Stimulated activated CD4-positive, alpha-beta T cell treated with anti-CD3 and anti-CD28 coated beads, TNF-alpha, amount 100 ng/mL, for 1 hour (primary cell): ENCODE data around the gene RPL29.
A peak's percentile ranks its signal among the peaks of the same experiment; 100 is the strongest.
"Not testable (repeated sequence)": the region's sequence is repeated elsewhere in the genome, so short reads cannot be mapped to it uniquely, and the experiment has no call there.

Source experiments
- DNase-seq, 3 donors: peaks; one replicate each; pipeline ENCODE4 v3.0.0-alpha.2; 2020; ENCODE audit warnings: low read depth in 3 of 3, low spot score in 1 of 3

RPL29 gene

DNA sequence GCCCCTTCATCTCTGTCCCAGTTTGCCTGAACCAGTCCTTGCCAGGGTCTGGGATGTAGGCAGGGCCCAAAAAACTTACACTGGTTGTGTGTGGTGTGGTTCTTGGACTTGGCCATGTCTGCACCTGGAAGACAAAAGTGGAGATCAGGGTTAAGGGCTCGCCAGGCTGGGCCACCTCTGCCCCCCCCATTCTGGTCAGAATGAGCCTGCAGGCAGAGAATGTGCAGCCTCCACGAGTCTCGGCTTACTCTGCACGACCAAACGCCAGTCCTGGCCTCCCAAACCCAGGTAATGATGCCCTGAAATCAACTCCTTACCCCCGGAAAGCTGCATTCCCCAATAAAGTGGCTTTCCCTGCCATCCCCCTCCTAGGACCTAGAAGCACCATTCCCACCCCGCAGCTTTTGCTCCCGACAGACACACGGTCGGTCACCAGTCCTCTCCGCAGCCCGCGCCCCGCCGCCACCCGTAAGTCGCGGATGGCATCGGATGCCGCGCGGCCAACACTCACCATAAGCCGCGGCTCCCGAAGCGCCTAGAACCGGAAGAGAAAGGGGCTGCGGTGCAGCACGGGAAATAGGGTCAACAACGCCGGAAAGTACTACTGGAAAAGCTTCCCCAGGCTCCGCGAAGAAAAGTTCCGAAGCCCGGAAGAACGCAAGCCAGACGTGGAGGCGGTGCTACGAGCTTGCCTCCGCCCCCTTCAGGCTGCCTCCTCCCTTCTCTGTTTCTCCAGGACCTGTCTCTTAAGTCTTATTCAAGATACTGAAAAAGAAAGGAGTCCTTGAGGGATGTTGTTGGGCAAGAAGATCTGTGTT is at the start of gene RPL29:
RPL29 (minus strand) TSS at position 550 of the 818 bp plus-strand sequence; CDS start at position 116, 434 bp downstream.
- peak; percentile 79 to 84 (median 83) for DNase-seq

DNA sequence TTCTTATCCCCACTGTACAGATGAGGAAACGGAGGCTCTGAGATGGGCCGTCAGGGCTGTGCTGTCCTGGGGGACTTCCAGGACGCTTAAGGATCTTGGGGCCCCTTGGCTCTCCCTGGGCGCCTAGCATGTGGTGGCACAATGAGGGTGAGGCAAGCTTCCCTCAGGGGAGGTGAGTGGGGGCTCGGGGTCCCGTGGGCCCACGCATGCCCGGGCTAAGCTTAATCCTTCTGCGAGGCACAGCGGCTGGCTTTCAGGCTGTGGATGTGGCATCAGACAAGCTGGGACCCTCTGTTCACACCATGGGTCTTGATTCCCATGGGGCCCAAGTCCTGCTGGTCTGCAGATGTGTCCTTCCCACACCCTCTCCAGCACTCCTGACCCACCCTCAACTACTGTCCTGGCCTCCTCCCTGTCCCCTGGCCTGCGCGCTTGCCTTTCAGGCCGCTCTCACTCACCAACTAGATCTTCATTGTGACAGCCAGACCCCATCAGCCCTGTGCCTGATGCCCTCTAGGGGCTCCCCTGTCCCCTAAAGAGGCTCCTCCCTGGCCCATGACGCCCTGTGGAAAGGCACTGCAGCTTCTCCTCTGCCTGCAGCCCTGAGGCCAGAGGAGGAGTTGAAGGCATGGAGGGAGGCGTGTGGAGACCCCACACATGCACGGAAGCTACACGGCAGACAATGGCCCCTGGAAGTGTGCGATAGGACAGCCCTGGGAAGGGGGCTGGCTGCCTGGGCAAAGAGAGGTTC is 49.3 kb upstream of the RPL29 start:
- DNase-seq: no peak

DNA sequence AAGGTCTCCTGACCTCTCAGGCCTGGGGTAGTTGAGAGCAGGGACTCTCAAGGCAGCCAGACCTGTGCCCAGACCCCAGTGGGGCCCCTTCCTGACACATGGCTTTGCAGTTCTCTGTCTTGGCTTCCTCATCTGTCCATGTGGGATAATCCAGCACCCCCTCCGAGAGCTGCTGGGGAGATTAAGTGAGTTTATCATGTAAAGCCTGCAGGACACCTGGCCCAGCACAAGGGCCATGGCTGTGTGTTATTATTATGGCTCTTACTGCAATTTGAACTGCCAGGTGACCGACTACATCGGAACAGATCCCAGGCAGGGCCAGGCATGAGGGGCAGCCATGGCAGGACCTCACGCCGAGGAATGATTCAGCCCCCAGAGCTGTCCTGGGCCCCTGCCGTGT is 48.1 kb upstream of the RPL29 start:
- DNase-seq: no peak

DNA sequence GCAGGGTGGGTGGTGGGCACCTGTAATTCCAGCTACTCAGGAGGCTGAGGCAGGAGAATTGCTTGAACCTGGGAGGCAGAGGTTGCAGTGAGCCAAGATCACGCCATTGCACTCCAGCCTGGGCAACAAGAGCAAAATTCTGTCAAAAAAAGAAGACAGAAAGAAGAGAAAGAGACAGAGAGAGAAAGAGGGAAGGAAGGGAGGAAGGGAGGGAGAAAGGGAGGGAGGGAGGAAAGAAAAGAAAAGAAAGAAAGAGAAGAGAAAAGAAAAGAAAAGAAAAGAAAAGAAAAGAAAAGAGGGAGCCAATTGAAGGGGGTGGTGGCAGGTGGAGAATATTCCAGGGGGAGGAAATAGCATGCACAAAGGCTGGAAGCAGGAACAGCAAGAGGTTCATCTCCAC is 47.3 kb upstream of the RPL29 start:
- DNase-seq: not testable (repeated sequence)

DNA sequence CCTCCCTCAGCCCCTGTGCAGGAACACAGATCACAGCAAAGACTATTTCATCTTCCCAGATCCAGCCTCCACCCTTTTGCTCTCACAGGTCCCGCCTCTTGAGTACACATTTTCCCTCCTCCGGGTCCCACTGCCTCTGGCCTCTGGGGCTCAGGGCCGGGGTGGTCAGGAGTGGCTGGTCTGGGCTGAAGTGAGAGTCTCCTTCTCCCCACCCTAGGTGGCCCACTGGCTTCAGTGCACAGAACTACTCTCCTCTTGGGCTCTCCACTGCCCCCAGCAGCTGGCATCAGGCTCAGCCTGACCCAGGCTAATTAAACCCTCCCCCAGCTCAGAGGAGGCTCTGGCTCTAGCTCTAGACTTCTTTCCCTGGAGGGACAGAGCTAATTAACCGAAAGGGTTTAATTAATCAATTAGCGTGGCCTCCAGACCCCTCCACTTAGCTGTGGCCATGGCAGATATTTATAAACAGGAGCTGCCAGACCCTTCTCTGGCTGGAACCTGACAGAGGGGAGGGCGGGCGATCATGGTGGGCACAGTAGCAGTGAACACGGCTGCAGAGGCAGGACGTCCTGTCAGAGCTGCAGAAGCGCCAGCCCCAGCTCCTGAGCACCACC is 45.5 kb upstream of the RPL29 start:
- DNase-seq: no peak

DNA sequence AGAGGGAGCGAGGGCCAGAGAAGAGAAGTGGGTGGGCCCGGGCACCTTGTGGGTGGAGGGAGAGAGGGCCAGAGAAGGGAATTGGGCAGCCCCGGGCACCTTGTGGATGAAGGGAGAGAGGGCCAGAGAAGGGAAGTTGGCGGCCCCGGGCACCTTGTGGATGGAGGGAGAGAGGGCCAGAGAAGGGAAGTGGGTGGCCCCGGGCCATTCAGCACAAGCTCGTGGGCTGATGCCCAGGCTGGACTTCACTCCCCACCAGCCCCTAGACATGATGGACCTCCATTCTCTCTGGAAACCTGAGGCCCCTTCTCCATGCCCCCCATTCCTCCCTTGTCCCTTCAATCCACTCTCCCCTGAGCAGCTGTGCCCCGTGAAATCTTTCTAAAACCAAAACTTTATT is 44.9 kb upstream of the RPL29 start:
- no peak for DNase-seq

DNA sequence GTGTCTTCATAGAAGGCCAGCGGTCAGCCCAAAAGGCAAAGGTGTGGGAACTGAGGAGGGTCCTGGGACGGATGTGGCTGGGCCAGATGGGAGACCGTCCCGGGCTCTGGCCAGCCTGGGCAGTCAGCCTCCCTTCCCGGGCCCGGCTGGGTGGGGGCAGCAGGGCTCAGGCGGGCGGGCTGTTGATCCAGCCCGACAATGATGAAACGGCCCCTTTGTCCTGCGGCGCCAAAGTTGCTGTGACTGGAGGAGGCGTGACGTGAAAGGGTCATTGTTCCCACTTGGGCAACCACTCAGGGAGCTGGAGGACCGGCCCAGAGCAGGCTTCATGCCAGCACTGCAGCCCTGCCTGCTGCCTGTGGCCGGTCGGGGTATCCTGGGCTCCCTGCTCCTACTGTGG is 44.2 kb upstream of the RPL29 start:
- no peak for DNase-seq

DNA sequence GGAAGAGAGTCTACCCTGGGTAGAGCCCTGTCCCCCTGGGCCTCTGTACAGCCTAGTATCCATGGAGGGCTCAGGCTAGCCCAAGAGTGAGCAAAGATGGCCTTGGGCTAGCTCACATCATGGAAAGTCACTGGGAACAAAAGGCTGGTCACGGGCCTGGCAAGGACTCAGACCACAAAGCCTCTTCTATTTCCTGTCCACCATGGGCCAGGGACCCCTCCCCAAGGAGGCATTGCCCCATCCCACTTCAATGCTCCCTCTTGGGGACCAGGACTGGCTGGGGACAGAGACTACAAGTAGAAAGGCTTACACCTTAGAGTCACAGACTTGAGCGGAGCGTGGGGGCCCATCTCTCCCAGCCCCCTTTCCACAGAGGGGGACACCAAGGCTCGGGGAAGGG is 43.7 kb upstream of the RPL29 start:
- no peak for DNase-seq

DNA sequence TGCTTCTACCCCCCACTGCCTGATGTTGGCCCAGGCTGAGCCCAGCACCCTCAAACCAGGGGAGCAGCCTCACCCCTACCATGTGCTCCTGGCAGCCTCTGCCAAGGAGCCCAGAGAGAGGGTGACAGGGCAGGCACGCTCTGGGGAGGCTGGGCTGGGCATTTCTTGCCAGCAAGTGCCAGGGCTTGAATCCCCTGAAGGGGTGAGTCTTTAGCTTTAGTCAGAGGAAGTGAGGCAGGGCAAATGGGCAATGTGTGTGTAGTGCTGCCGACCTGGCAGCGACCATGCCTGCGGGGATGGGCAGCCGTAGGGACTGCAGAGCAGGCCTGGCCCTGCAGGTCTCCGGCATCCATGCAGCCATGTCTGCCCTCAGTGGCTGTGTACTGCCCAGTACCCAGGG is 42.5 kb upstream of the RPL29 start:
- no peak for DNase-seq

DNA sequence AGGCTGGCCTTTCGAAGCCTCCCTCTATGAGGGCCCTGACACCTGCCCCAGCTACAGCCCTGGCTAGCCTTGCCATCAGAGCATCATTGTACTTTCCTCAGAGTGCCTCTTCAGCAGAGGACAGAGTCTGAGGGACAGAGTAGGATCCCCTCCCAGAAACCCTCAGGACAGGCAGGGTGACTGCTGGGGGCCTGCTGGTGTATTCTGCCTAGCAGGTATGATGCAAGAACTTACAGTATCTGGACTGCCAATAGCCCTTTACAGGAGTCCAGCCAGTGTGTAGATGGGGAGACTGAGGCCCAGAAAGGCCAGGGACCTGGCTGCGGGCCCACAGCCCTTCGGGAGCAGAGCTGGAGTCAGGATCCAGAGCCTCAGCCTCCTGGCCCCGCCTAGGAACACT is 41.6 kb upstream of the RPL29 start:
- no peak for DNase-seq

DNA sequence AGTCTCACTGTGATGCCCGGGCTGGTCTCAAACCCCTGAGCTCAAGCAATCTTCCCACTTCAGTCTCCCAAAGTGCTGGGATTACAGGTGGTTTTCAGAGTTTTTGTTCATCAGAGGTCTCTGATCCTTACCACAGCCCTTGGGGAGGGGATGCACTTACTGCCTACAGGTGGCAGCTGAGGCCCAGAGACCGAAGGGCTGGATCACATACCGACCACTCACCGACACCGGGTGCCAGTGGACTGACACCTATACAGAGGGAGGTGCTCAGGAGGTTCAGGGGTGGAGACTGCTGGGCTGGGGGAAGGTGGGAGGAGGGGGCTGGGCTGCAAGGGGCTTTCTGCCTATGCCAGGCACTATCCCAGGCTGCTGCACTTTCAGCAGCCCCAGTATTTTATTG is 41.1 kb upstream of the RPL29 start:
- no peak for DNase-seq

DNA sequence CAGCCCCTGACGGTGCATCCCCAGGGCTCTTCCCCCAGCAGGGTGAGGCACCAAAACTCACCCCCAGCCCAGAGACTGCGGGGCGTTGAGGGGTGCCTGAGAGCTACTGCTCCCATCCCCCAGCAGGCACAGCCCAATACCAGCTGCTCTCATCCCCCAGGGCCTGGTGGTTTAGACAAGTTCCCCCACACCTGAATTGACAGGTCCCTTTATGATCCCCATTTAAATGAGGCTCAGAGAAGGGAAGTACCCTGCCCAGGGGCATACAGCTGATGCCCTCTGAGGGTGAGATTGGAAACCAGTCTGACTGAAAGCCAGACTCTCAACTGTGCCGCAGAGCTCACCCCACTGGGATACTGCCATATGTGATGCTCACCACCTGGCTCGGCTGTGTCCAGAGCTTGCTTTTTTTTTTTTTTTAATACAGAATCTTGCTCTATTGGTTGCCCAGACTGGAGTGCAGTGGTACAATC is 40.6 kb upstream of the RPL29 start:
- no peak for DNase-seq

DNA sequence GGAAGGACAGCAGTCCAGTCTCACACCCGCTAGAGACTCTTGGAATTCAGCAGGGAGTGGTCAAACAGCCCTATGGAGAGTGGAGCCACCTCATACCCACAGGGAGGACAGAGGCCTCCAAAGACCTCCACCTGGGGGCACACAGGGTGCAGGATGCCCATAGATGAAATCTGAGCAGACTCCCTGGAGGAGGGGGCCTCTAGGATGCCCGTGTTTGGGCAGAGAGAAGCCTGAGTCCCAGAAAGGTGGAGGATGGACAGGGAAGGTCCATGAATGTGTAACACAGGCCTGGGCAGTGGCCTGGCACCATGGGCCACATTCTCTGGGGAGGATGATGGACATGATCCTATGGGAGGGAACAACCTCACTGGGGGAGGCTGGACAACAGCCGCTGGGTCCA is 39.0 kb upstream of the RPL29 start:
- DNase-seq: no peak

DNA sequence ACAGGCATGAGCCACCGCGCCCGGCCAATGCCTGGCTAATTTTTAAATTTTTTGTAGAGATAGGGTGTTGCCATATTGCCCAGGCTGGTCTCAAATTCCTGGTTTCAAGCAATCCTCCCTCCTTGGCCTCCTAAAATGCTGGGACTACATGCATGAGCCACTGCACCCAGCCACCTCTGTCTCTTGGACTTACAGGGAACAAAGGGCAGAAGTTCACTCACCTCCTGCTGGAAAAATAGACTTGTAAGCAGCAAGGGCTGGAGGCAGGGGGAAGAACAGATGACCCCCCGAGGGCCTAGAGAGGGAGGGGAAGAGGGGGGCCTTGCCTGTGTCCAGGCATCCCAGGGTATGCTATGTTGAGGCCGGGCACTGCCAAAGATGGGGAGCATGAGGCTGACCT is 38.5 kb upstream of the RPL29 start:
- no peak for DNase-seq

DNA sequence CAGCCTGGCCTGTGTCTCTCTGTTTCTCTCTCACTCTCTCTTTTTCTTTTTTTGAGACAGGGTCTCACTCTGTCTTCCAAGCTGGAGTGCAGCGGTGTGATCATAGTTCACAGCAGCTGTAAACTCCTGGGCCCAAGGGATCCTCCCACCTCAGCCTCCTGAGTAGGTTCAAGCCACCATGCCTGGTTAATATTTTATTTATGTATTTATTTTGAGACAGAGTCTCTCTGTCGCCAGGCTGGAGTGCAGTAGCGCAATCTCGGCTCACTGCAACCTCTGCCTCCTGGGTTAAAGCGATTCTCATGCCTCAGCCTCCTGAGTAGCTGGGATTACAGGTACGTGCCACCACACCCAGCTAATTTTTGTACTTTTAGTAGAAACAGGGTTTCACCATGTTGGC is 38.1 kb upstream of the RPL29 start:
- DNase-seq: not testable (repeated sequence)

DNA sequence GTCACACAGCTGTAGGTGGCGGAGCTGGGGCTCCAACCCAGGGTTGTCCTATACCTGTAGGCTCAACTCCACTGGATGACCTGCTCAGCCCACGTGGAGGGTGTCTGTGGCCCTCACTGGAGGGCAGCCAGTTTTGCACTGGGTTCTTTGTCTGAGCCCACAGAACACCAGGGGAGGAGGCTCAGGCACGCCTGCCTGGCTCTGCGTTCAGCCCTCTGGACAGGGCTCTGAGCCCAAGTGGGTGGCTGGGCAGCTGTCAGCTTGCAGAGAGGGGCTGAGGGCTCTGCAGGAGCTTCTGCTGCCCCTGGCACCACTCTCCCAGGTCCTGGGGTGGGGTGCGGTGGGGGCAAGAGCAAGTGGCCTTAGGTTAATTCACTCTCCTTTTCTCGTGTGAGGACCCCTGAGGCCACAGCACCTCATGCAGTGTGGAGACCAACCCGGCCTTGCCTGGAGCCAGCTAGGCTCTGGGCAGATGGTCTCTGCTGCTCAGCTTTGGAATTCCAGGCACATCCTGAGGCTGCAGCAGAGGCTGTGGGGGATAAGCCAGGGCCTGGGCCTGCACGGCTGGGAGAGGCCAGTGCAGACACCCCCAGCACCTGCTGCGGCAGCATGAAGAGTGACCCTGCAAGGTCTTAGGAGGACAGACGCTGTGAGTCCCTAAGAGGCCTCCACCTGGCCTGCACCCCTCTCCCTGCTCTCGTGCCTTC is 37.2 kb upstream of the RPL29 start:
- no peak for DNase-seq

DNA sequence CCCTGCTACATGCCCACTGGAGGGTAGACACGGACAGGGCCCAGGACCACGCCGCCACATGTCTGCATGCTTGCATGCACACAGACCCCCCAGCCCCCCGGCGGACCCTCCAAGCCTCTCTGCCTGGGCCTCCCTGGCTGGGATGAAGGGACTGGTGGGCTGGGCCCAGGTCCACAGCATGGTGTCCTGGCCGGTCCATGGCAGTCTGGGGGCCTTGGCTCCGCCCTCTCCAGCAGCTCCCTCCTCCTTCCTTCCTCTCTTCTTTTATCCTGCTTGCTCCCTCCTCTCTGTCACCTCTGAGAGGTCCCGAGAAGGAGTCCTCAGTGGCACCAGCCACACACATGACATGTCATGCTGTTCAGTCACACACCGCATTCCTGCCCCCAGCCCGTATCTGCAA is 36.2 kb upstream of the RPL29 start:
- no peak for DNase-seq

DNA sequence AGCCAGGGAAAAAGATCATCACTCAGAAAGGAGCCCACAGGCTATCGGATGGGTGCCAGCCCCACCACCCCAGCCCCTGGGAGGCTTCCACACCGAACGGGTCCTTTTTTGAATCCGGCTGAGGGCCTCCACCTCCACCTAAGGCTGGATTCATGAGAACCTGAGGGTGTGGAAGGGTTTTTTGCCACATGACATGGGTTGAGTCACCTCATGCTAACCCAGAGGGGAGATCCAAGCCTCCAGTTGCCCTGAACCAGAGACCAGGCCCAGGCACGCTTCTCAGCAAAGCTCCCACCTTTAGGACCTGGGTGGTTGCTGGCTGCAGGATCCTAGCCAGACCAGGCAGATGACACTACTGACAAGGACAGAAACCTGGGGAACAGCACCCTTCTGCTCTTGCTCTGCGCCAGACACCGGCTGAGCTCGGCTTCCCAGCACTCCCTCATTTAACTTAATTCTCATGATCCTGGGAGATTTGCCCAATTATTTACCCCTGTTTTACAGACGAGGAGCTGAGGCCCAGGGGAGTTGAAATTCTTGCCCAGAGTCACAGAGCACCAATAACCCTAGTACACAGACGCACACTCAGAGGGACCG is 35.1 kb upstream of the RPL29 start:
- no peak for DNase-seq

DNA sequence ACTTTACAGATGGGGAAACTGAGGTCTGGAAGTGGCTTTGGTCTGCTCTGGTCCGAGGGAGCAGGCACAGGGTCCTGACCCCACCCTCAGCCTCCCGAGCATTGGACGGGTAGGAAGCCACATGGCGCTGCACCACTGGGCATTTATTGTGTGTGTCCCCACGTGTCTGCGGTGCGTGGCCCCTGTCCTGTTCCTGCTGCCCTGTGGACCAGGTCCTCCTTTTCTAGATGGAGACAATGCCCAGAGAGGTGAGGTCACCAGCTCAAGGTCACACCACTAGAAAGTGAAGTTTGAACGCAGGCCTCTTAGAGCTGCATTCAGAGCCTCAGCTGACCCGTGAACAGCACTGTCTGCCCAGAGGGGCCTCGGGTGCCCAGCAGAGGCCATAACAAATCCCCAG is 33.8 kb upstream of the RPL29 start:
- DNase-seq: no peak

DNA sequence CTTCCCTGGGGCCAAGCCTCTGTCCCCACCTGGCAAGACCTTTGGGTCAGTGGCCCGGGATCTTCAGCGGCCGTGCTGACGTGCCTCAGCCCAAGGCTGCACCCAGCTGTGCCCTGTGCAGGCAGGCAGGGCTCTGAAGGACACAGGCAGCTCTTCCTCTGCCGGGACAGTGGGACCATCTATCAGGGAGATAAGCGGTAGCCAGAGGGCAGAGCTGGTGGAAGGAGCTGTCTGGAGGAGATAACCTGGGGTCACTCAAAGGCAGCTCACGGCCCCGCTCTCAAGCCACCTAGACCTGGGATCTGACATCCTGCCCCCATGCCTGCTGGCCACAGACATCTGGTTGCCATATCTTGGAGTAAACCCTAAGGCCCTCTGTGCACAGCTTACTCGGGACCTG is 33.4 kb upstream of the RPL29 start:
- DNase-seq: no peak

DNA sequence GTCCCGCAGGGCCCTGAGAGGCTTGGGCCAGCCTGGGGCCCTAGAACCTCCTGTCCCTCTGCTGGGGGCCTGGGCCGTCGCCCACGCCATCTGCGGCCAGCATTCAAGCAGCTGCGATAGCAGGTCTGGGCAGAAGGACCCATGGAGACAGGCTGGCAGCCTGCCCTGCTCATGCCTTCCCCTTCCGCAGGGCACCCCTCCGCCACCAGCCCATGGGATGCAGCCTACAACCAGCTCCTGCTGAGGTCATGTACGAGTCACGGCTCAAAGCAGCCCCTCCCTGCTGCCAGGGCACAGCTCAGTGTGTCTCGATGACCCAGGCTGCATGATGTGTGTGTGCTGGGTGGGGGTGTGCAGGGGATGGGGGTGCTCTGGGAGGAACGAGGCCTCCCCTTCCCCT is 32.9 kb upstream of the RPL29 start:
- no peak for DNase-seq
